HL-60/S4 (cell line): Measurements from ENCODE around the gene PKD2L1.
"Not testable (repeated sequence)": the region's sequence is repeated elsewhere in the genome, so short reads cannot be mapped to it uniquely, and the experiment has no call there.

Experiments
- in situ Hi-C: fragments of 300-500 bp; cut with MboI; formaldehyde crosslinking; loops from 2 replicates; pipeline ENCODE4 v1.14.3; 2022; ENCODE audit warnings: low sequenced_read_pairs

PKD2L1 gene

GRCh38 chr10:100338434-100339036, 8.5 kb upstream of the PKD2L1 start:
- in situ Hi-C loops: loop anchor here (25.0 kb wide), 1 partner anchor 549 kb away; no protein-coding TSS in a partner anchor

- in situ Hi-C loops: loop anchor here (25.0 kb wide), 1 partner anchor 553 kb away; no protein-coding TSS in a partner anchor
Measured at GRCh38 chr10:100334762-100335161, 4.7 kb upstream of the PKD2L1 start.

DNA sequence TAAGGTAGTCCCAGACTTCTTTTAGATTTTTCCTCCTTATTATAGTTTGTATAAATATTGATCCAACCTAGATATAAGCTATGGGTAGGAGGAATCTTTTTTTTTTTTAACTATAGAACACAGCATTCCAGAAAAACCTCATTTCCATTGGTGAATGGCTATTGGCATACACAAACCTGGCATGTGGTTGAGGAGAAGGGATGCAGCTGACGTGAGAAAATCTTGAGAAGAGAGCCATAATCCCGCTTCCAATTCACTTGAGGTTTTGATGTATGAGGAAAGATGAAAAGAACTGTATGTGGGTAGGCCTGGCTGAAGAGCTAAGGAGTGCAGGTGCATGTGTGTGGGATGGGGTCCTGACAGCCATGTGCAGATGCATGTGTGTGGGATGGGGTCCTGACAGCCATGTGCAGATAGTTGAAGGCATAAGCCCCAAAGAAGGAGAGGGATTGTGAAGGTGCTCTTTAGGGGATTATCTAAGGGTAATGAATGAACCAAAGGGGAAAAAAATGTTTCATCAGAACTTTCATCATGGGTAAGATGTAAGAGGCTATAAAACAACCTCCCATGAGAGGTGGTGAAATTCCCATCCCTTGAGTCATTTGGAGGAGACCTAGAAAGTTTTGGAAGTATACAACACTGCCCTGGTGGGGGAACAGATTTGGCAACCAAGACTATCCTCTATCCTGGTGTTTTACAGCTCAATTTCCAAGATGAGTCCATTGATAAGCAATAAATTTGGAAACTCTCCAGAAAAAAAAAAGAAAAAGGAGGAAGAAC, 3.8 kb upstream of the PKD2L1 start:
- in situ Hi-C loops: loop anchor here (25.0 kb wide), 1 partner anchor 553 kb away; no protein-coding TSS in a partner anchor

DNA sequence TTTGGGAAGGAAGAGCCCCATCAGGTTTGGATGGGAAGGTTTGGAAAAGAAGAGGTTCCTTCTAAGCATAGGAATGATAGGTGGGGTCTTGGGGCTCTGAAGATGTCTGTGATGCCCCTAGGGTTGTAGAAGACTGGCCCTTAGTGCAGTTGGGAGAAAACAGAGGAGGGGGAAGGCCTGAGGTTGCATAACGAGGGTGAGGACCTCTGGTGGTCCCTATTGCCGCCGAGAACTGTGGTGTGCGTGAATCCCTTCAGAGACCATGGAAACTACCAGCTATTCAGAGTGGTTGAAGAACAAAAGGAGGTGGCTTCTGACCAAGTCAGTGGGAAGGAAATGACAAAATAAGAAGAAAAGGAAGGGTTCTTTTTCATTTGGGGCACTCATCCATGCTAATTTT, 3.1 kb upstream of the PKD2L1 start:
- in situ Hi-C loops: loop anchor here (25.0 kb wide), 1 partner anchor 554 kb away; no protein-coding TSS in a partner anchor

DNA sequence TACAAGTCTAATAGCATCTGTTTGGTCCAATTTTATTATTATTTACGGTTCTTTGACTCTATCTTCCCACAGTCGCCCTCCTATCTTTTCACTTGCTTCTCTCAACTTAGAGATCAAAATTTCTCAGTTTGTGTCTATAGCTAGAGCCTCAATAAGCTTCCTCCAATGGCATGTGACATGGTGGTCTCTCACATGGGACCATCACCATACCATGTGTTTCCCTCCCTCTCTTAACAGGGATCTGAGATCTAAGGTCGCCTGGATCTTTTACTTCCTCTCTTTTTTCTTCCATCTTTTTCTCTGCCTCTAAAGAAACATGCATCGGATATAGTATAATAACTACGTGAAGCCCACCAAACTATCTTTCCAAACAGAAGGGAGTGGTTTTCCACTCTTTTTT, 1.8 kb downstream of the PKD2L1 start:
- in situ Hi-C loops: loop anchor here (25.0 kb wide), 1 partner anchor 559 kb away; no protein-coding TSS in a partner anchor

- in situ Hi-C loops: loop anchor here (25.0 kb wide), 1 partner anchor 560 kb away; no protein-coding TSS in a partner anchor
Measured at GRCh38 chr10:100327718-100328009, 2.4 kb downstream of the PKD2L1 start.

DNA sequence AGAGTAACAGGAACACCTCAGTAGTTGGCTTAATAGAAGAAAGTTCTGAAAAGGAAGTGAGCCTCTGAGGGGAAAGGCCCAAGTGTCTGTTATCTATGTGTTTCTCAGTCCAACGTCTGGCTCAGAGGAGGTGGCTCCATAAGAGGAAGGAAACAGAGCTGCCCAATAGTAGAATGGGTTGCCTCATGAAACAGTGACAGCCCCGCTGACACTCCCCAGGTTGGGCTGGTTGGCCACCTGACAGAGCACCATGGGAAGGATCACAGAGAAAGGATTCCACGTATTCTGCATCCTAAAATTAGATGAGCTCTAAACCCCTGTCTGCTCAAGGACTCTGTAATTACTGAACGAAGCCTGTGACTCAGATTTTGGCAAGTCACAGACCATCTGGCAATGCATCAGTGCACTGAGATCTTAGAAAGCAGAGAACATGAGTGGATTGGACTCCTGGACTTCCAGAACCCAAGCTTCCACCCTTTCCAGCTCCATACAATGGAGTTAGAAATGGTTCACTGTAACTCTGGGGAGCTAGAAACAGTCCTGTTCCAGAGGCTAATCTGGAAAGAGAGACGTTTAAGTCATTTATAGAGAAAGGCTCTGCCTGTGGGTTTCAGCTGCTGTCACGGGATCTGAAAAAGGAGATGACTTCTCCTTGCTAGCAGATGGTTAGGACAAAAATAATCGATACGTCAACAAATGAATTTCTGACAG, 2.9 kb downstream of the PKD2L1 start:
- in situ Hi-C loops: loop anchor here (25.0 kb wide), 1 partner anchor 560 kb away; no protein-coding TSS in a partner anchor

GRCh38 chr10:100325158-100325557, 4.9 kb downstream of the PKD2L1 start:
- in situ Hi-C loops: loop anchor here (25.0 kb wide), 1 partner anchor 562 kb away; no protein-coding TSS in a partner anchor

DNA sequence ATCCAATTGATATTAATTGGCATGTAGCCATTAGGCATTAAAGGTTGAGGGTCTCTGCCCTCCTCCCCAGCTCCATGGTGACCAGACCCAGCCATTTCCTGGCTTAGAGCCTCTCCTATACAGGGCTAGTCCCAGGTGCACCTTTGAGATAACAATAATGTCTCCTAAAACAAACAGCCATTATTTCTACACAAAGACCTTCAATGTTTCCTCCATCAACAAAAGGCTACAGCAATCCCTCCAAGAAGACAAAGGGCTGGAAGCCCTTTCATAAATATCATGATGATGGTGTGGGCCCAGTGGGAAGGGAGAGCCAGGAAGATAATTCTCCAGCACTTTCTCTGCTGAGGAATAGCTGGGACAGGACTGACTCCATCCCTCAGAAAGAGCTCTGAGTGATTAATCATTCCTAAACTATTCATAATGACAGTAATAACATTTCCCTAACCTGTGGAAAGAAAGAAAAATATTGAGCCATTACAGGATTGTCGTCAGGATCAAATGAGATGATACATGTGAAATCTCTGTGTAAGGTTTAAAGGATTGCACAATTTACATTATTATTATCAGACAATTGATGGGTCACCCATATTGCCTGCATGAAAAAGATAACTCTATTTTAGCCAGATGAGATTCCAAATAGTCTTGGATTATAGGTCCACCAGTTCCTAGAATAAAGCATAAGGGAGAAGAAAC, 10.2 kb downstream of the PKD2L1 start:
- in situ Hi-C loops: no loop called here

- in situ Hi-C loops: no loop called here
Measured at GRCh38 chr10:100318207-100318606, 11.8 kb downstream of the PKD2L1 start.

DNA sequence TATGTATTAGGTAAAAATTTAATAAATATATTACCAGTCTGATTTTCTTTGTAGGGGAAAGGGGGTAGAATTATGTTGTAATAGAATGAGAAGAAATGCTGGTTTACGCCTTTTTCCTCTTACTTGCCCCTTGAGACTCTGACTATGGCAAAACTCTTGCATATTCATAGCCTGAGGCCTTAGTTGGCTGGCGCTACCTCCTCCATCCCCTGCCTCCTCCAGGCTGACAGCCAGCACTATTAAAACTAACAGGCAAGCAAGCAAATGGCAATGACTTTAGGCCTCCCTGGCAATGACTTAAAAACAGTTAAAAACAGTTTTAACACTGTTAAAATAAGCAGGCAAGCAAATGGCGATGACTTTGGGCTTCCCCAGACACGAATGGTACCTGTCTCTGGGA, 14.4 kb downstream of the PKD2L1 start:
- in situ Hi-C loops: no loop called here

GRCh38 chr10:100311298-100311697, 18.7 kb downstream of the PKD2L1 start:
- in situ Hi-C loops: no loop called here

DNA sequence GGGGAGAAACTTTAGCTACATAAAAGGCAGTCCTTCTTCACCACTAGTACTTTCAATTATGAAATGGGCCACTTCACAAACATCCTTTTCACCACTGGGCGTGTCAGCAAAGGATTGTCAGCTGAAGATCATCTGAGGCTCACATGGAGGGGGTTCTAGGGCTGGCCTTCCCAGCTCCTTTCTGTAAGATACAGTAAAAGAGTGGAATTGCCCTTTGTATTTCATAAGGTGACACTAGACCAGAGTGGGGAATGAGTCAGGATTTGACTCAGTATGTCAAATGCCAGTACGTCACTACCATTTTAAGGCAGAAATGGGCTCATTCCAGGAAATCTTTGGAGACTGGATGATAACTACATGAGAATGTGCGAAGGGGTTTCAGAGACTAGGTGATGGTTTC, 22.3 kb downstream of the PKD2L1 start:
- in situ Hi-C loops: no loop called here

DNA sequence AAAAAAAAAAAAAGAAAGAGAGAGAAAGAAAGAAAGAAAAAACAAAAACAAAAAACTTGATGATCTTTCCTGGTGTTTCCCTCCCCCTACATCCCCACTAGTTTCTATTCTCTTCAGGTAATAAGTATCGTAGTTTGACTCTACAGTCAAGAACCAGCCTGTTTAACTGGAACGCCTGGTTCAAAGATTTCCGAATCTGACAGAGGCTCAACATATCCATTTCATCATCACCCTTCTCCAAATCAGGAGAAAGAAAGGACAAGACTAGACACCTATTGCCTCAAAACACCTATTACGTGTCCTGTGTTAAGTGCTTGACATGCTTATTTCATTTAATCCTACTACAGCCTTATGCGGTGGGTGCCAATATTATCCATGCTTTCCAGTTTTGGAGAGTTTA, 23.2 kb downstream of the PKD2L1 start:
- in situ Hi-C loops: no loop called here

- in situ Hi-C loops: no loop called here
Measured at GRCh38 chr10:100304414-100304813, 25.6 kb downstream of the PKD2L1 start.

DNA sequence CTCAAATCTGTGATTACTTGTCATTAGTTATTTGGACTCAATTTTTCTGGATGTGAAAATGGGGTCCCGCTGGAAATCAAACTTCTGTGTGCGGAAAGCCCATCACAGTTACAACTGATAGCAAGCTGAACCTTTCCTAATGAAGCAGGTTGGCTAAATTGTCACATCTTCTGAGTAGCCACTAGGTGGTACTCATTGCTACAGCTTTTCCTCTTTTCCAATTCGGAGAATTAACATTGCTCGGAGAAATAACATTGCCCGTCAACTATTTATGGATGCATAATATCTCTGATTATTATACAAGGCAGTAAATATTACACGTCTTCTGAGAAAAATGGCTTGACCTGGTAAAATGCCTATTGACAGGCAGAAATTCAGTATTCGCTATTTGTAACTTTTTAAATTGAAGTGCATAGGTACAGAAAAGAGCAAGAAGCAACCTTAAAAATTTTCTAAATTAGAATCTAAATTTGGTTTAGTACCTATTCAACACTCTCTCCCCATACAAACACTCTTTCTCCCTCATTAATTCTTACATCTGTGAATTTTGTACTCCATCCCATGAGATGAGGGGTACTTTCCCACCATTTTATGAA, 26.2 kb downstream of the PKD2L1 start:
- in situ Hi-C loops: no loop called here

DNA sequence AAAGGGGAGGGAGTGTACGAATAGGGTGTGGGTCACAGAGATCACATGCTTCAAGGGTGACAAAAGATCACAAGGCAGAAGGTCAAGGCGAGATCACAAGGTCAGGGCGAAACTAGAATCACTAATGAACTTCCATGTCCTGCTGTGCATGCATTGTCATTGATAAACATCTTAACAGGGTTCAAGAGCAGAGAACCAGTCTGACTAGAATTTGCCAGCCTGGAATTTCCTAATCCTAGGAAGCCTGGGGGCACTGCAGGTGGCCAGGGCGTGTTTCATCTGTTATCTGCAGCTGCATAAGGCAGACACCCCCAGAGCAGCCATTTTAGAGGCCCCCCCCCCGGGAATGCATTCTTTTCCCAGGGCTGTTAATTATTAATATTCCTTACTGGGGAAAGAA, 28.9 kb downstream of the PKD2L1 start:
- in situ Hi-C loops: not testable (repeated sequence)

DNA sequence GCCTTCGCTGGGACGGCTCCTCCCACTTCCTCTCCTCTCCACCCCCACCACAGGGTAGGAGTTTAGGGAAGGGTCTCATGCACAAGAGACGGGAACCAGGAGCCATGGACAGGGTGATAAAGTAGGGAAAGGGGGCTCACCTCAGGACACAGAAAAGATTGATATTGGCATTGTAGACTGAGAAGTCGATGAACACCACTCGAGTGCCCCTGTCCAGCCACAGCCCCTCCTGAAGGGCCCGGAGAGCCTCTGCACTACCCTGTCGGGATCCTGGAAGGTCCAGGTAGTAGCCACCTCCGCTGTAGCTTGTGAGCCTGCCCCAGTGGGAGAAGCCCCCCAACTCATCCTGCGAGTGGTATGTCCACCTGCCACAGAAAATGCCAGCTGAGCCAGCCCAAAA, 32.8 kb downstream of the PKD2L1 start:
- in situ Hi-C loops: no loop called here

DNA sequence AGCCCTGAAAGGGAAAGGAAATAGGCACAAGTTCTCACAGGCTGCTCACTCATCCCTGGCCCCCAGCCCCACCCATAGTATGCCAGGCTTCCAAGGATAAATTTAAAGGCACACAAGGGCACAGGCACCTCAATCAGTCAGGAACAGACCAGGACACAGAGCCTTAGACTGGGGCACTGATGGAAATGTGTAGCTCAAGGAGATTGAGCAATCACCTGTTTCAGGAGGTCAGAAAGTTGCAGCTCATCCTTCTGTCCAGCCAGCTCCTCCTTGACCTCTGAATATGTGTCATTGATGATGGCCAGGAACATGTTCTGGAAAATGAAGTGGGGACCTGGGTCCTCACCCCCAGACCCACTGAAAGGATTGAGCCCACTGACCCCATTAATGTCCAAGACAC, 37.0 kb downstream of the PKD2L1 start:
- in situ Hi-C loops: no loop called here

DNA sequence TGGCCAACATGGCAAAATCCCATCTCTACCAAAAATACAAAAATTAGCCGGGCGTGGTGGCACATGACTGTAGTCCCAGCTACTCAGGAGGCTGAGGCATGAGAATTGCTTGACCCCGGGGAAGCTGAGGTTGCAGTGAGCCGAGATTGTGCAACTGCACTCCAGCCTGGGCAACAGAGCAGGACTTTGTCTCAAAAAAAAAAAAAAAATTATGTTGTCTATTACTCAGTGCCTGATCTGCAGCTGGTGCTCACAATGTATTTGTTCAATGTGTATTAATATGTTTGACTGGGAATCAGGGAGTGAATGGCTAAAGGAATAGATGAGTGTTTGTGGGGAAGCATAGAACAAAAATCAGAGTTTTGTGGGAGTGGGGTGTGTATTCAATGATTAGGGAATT, 37.7 kb downstream of the PKD2L1 start:
- in situ Hi-C loops: not testable (repeated sequence)

- in situ Hi-C loops: no loop called here
Measured at GRCh38 chr10:100291356-100291755, 38.7 kb downstream of the PKD2L1 start.
